Progenitor cell of endocrine pancreas (in vitro differentiated cells): ENCODE results near the gene RHOA. TPM values are rescaled to one million over a fixed set of nuclear protein-coding genes. Genes with fewer than 3 reads are reported as not detected.

Experiments
- DNase-seq: peaks from one replicate; pipeline ENCODE4 v3.0.0; 2021; ENCODE audit warnings: low spot score; ENCODE audit not compliant: unreplicated experiment
- H3K27ac Mint-ChIP-seq: 2 replicates; pipeline ENCODE4 v1.8.0; 2021; ENCODE audit warnings: mild to moderate bottlenecking, moderate library complexity, mixed read lengths
- H3K27me3 Mint-ChIP-seq: 2 replicates; pipeline ENCODE4 v1.8.0; 2021; ENCODE audit warnings: mixed read lengths
- H3K36me3 Mint-ChIP-seq: 2 replicates; pipeline ENCODE4 v1.8.0; 2022; ENCODE audit warnings: mixed read lengths; ENCODE audit not compliant: insufficient read depth
- H3K4me1 Mint-ChIP-seq: 2 replicates; pipeline ENCODE4 v1.8.0; 2021; ENCODE audit warnings: low read depth, mixed read lengths
- H3K4me3 Mint-ChIP-seq: 2 replicates; pipeline ENCODE4 v1.8.0; 2021; ENCODE audit warnings: low read depth, mild to moderate bottlenecking, moderate library complexity, mixed read lengths
- H3K9me3 Mint-ChIP-seq: 2 replicates; pipeline ENCODE4 v1.8.0; 2021; ENCODE audit warnings: low read depth, mixed read lengths
- total RNA-seq: library from RNA; stranded (reverse); gene quantifications from 2 replicates; pipeline ENCODE4 v1.2.1, GENCODE V29; 2021
- TF ChIP-seq, protein P1 (sequence below): fragments of 200-600 bp; sonication (generic); IDR thresholded peaks from one replicate; pipeline ENCODE4 v1.5.0; 2021; ENCODE audit warnings: antibody characterized with exemption, mild to moderate bottlenecking; ENCODE audit not compliant: unreplicated experiment

RHOA gene
- total RNA-seq, 1 donor from 2014 or later, result 301 TPM

GRCh38 chr3:49388289-49388820, 23.4 kb downstream of the RHOA start:
- Mint-ChIP-seq H3K36me3 (peaks cover 4% of the 10 kb centered on the region), H3K27me3 (no peaks in the 10 kb centered on the region), H3K9me3 (no peaks in the 10 kb centered on the region), H3K27ac (peak overlapping the region; percentile 38), H3K4me3 (no peak overlapping the region), H3K4me1 (peaks cover 2% of the 10 kb centered on the region)
- DNase-seq, result no peak
- TF ChIP-seq, protein P1, sequence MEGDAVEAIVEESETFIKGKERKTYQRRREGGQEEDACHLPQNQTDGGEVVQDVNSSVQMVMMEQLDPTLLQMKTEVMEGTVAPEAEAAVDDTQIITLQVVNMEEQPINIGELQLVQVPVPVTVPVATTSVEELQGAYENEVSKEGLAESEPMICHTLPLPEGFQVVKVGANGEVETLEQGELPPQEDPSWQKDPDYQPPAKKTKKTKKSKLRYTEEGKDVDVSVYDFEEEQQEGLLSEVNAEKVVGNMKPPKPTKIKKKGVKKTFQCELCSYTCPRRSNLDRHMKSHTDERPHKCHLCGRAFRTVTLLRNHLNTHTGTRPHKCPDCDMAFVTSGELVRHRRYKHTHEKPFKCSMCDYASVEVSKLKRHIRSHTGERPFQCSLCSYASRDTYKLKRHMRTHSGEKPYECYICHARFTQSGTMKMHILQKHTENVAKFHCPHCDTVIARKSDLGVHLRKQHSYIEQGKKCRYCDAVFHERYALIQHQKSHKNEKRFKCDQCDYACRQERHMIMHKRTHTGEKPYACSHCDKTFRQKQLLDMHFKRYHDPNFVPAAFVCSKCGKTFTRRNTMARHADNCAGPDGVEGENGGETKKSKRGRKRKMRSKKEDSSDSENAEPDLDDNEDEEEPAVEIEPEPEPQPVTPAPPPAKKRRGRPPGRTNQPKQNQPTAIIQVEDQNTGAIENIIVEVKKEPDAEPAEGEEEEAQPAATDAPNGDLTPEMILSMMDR, result no peak

- Mint-ChIP-seq H3K4me1 (peaks cover 2% of the 10 kb centered on the region), H3K27ac (no peak overlapping the region), H3K27me3 (no peaks in the 10 kb centered on the region), H3K4me3 (no peak overlapping the region), H3K9me3 (no peaks in the 10 kb centered on the region), H3K36me3 (peaks cover 5% of the 10 kb centered on the region)
- TF ChIP-seq, protein P1, result no peak
- DNase-seq, result no peak
Measured at GRCh38 chr3:49387721-49388120, 24.1 kb downstream of the RHOA start.

DNA sequence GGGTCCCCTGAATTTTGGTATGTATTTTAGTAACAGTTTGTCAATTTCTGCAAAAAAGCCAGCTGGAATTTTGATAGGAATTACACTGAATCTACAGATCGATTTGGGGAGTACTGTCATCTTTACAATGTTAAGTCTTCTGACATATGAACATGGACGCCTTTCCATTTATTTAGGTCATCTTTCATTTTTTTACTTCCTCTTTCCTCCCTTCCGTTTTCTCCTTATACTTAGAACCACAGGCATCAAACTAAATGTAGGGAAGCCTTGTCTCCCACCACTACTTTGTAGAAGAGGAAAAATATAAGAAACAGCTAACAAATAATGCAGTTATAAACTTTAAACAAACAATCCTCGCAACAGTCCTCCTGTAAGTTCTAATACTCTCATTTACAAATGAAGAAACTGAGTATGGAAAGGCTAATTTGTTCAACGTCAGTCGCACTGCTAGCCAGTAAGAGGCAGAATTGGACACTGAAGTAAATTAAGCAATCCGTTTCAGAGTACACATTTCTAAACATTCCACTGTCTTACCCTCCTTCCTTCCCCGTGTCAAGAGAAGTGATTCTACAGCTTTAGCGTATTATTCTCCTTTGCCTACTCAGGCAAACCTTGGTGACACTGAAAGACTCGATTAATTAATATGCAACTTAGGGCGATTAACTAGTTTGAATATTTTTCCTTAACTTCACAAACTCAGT, 25.6 kb downstream of the RHOA start:
- DNase-seq, result no peak
- TF ChIP-seq, protein P1, result no peak
- no peak overlapping the region for H3K4me3 Mint-ChIP-seq
- peaks cover 2% of the 10 kb centered on the region for H3K4me1 Mint-ChIP-seq
- no peaks in the 10 kb centered on the region for H3K9me3 Mint-ChIP-seq
- H3K27me3 Mint-ChIP-seq, result no peaks in the 10 kb centered on the region
- peak overlapping the region; percentile 12 for H3K27ac Mint-ChIP-seq
- peaks cover 5% of the 10 kb centered on the region for H3K36me3 Mint-ChIP-seq

DNA sequence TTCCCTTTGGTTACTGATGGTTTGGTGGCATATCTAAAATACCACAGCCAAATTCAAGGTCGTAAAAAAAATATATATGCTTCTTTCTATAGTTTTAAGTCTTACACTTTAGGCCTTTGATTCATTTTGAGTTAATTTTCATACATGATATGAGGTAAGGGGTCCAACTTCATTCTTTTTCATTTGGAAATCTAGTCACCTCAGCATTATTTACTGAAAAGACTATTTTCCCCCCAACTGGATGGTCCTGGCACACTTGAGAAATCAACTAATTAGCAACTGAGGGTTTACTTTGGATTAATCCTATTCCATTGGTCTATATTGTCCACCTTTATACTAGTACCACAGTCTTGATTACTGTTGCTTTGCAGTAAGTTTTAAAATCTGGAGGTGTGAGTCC, 26.2 kb downstream of the RHOA start:
- TF ChIP-seq, protein P1, result no peak
- no peaks in the 10 kb centered on the region for H3K27me3 Mint-ChIP-seq
- peaks cover 2% of the 10 kb centered on the region for H3K4me1 Mint-ChIP-seq
- H3K9me3 Mint-ChIP-seq, result no peaks in the 10 kb centered on the region
- H3K27ac Mint-ChIP-seq, result no peak overlapping the region
- H3K36me3 Mint-ChIP-seq, result peaks cover 5% of the 10 kb centered on the region
- no peak for DNase-seq
- H3K4me3 Mint-ChIP-seq, result no peak overlapping the region

DNA sequence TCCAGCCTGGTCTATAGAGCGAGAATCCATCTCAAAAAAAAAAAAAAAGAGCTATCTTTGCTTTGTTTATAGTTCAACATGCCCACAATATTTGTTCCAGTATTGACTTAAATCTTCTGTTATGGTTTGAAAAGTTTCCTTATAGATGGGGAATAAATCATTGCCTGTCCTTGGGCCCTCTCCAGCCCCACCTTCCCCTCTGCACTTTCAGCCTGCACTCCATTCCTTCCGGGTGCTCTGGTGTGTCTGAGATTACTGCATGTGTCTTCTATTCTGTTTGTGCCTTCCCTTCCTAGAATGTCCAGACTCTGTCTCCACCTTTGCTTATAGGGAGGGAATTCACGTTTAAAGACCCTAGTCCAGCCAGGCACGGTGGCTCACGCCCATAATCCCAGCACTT, 28.4 kb downstream of the RHOA start:
- TF ChIP-seq, protein P1, result no peak
- Mint-ChIP-seq H3K36me3 (peaks cover 5% of the 10 kb centered on the region), H3K4me3 (no peak overlapping the region), H3K4me1 (peaks cover 4% of the 10 kb centered on the region), H3K27me3 (no peaks in the 10 kb centered on the region), H3K9me3 (no peaks in the 10 kb centered on the region), H3K27ac (peak overlapping the region; percentile 75)
- no peak for DNase-seq
